Esophagus muscularis mucosa (tissue), 4 donors: ENCODE data around the gene PHF2. TPM values are rescaled to one million over a fixed set of nuclear protein-coding genes. Genes with fewer than 3 reads are reported as not detected.

ENCODE experiments used
- DNase-seq: peaks from one replicate; pipeline ENCODE4 v3.0.0-alpha.2; 2017; ENCODE audit errors: extremely low spot score
- H3K27ac ChIP-seq, 4 donors: fragments of 200-600 bp; sonication (generic); replicated peaks in 1 of 4; 1 replicate in 3 of 4; 2 replicates in 1 of 4; pipeline ENCODE4 v1.5.1; 2016 to 2019; ENCODE audit warnings: mild to moderate bottlenecking in 1 of 4
- H3K27me3 ChIP-seq, 4 donors: fragments of 200-600 bp; sonication (generic); one replicate each; pipeline versions ENCODE4 v1.5.1 to v1.6.0; 2016 to 2019
- H3K36me3 ChIP-seq, 4 donors: fragments of 200-600 bp; sonication (generic); one replicate each; pipeline ENCODE4 v1.5.1; 2016 to 2019
- H3K4me1 ChIP-seq, 4 donors: fragments of 200-600 bp; sonication (generic); one replicate each; pipeline ENCODE4 v1.5.1; 2016 to 2019
- H3K4me3 ChIP-seq, 4 donors: fragments of 200-600 bp; sonication (generic); 1 replicate in 2 of 4; 2 replicates in 2 of 4; pipeline ENCODE4 v1.5.1; 2016 to 2019; ENCODE audit warnings: mild to moderate bottlenecking in 4 of 4, moderate library complexity in 1 of 4
- H3K9me3 ChIP-seq, 4 donors: fragments of 200-600 bp; sonication (generic); 1 replicate in 3 of 4; 2 replicates in 1 of 4; pipeline ENCODE4 v1.5.1; 2016 to 2019
- CTCF ChIP-seq, 3 experiments: fragments of 200-600 bp in 2 of 3; fragments of 450-650 bp in 1 of 3; sonication (generic) in 2 of 3; IDR thresholded peaks; one replicate each; pipeline ENCODE4 v1.5.1; 2017 to 2019; ENCODE audit warnings: antibody characterized with exemption in 3 of 3, mild to moderate bottlenecking in 2 of 3, moderate library complexity in 1 of 3
- EP300 ChIP-seq: sonication (generic); formaldehyde crosslinking; IDR thresholded peaks from one replicate; pipeline ENCODE4 v1.6.1; 2017; ENCODE audit warnings: antibody characterized with exemption
- POLR2A ChIP-seq: fragments of 450-650 bp; IDR thresholded peaks from one replicate; pipeline ENCODE4 v1.6.1; 2017; ENCODE audit warnings: antibody characterized with exemption, moderate library complexity, mild to moderate bottlenecking, low read depth
- POLR2AphosphoS5 ChIP-seq, 2 donors: sonication (generic); formaldehyde crosslinking; IDR thresholded peaks; one replicate each; pipeline ENCODE4 v1.6.1; 2017; ENCODE audit warnings: antibody characterized with exemption in 2 of 2
- WGBS: methylation state at CpG from one replicate; pipeline ENCODE4 v1.1.5; 2018; 5-methylcytosine and 5-hydroxymethylcytosine counted together
- intact Hi-C: fragments of 100-400 bp; cut with DNase I; formaldehyde crosslinking; loops from one replicate; pipeline ENCODE4 v1.15.1; 2023
- total RNA-seq, 4 donors: library from RNA; depleted of rRNA; stranded (reverse); fragments of >200 nt; gene quantifications; one replicate each; pipeline versions ENCODE4 v1.1.0 to v1.2.1, GENCODE V29; 2016

The PHF2 gene
- total RNA-seq, 4 donors from 2014 or later: 35.7 to 53.5 (median 43.2) TPM

- DNase-seq: no peak
- Histone ChIP-seq H3K9me3 (no peaks in the 10 kb centered on the region), H3K27ac (no peak overlapping the region), H3K36me3 (peaks cover 20 to 59% (median 27%) of the 10 kb centered on the region in 4 donors), H3K4me1 (peaks cover 4 to 25% (median 20%) of the 10 kb centered on the region in 4 donors), H3K4me3 (no peak overlapping the region), H3K27me3 (no peaks in the 10 kb centered on the region)
- intact Hi-C loops: no loop called here
- WGBS: 99% methylated on average over 4 of the region's 9 CpGs
- TF ChIP-seq CTCF (IDR thresholded peaks at IDR 0.05) (no peak), EP300 (no peak), POLR2AphosphoS5 (IDR thresholded peaks at IDR 0.05) (no peak), POLR2A (no peak)
These were observed 33.3 kb upstream of the PHF2 start for GRCh38 chr9:93543117-93543516.

GRCh38 chr9:93546356-93546755 lies 30.0 kb upstream of the PHF2 start:
- intact Hi-C loops: no loop called here
- H3K36me3 ChIP-seq: peaks cover 21 to 61% (median 37%) of the 10 kb centered on the region in 4 donors

GRCh38 chr9:93549611-93550010 lies 26.8 kb upstream of the PHF2 start:
- H3K36me3 ChIP-seq: peaks cover 14 to 69% (median 40%) of the 10 kb centered on the region in 4 donors
- WGBS: 48% methylated on average over 5 of the region's 5 CpGs
- no peak overlapping the region for H3K27ac ChIP-seq
- peaks cover 11 to 19% (median 15%) of the 10 kb centered on the region in 4 donors for H3K4me1 ChIP-seq
- H3K9me3 ChIP-seq: no peaks in the 10 kb centered on the region
- H3K4me3 ChIP-seq: no peak overlapping the region
- intact Hi-C loops: no loop called here
- TF ChIP-seq CTCF (IDR thresholded peaks at IDR 0.05) (no peak), POLR2AphosphoS5 (IDR thresholded peaks at IDR 0.05) (no peak), POLR2A (no peak), EP300 (no peak)
- DNase-seq: no peak
- H3K27me3 ChIP-seq: no peaks in the 10 kb centered on the region

More at GRCh38 chr9:93546356-93546755, 30.0 kb upstream of the PHF2 start:
- TF ChIP-seq CTCF (IDR thresholded peaks at IDR 0.05) (no peak), POLR2A (no peak), EP300 (no peak), POLR2AphosphoS5 (IDR thresholded peaks at IDR 0.05) (no peak)
- Histone ChIP-seq H3K27me3 (no peaks in the 10 kb centered on the region), H3K27ac (no peak overlapping the region), H3K4me1 (peaks cover 15 to 26% (median 23%) of the 10 kb centered on the region in 4 donors), H3K9me3 (no peaks in the 10 kb centered on the region), H3K4me3 (no peak overlapping the region)
- DNase-seq: no peak
- 95% methylated on average over 11 of the region's 11 CpGs for WGBS

- no peak for DNase-seq
- Histone ChIP-seq H3K27ac (no peak overlapping the region), H3K4me1 (peaks cover 11 to 39% (median 34%) of the 10 kb centered on the region in 4 donors), H3K4me3 (no peak overlapping the region), H3K36me3 (peaks cover 12 to 75% (median 53%) of the 10 kb centered on the region in 4 donors), H3K9me3 (no peaks in the 10 kb centered on the region), H3K27me3 (no peaks in the 10 kb centered on the region)
- WGBS: 87% methylated on average over 1 of the region's 1 CpG
- TF ChIP-seq CTCF (IDR thresholded peaks at IDR 0.05): no peak
- TF ChIP-seq POLR2A: no peak
- no peak for TF ChIP-seq POLR2AphosphoS5 (IDR thresholded peaks at IDR 0.05)
- no peak for TF ChIP-seq EP300
- intact Hi-C loops: no loop called here
These were observed 23.5 kb upstream of the PHF2 start for GRCh38 chr9:93552923-93553322.

GRCh38 chr9:93555370-93555769 lies 21.0 kb upstream of the PHF2 start:
- H3K4me3 ChIP-seq: no peak overlapping the region
- H3K27me3 ChIP-seq: no peaks in the 10 kb centered on the region
- no peak for DNase-seq
- H3K36me3 ChIP-seq: peaks cover 26 to 88% (median 68%) of the 10 kb centered on the region in 4 donors
- TF ChIP-seq POLR2A (no peak), POLR2AphosphoS5 (IDR thresholded peaks at IDR 0.05) (no peak), EP300 (no peak), CTCF (IDR thresholded peaks at IDR 0.05) (no peak)
- 62% methylated on average over 4 of the region's 4 CpGs for WGBS
- H3K27ac ChIP-seq: no peak overlapping the region
- intact Hi-C loops: no loop called here
- no peaks in the 10 kb centered on the region for H3K9me3 ChIP-seq
- peaks cover 0 to 27% (median 24%) of the 10 kb centered on the region in 4 donors for H3K4me1 ChIP-seq
